GM23248 (cell line): Measurements from ENCODE around the gene RDX. TPM values are rescaled to one million over a fixed set of nuclear protein-coding genes. Genes with fewer than 3 reads are reported as not detected.

Source experiments
- DNase-seq: peaks from one replicate; pipeline ENCODE4 v3.0.0-alpha.2; 2015
- H2AFZ ChIP-seq: fragments of 200-600 bp; sonication (generic); 2 replicates; pipeline ENCODE4 v1.6.1; 2016; ENCODE audit warnings: antibody characterized with exemption
- H3F3A ChIP-seq: fragments of 200-600 bp; sonication (generic); 2 replicates; pipeline ENCODE4 v1.6.1; 2016; ENCODE audit warnings: mild to moderate bottlenecking, antibody characterized with exemption, mixed run types; ENCODE audit not compliant: insufficient read depth
- H3K27ac ChIP-seq: fragments of 200-600 bp; sonication (generic); 2 replicates; pipeline ENCODE4 v1.5.1; 2016; ENCODE audit warnings: mild to moderate bottlenecking
- H3K27me3 ChIP-seq: fragments of 200-600 bp; sonication (generic); replicated peaks from 2 replicates; pipeline ENCODE4 v1.6.1; 2016; ENCODE audit warnings: mild to moderate bottlenecking; ENCODE audit not compliant: insufficient read depth
- H3K36me3 ChIP-seq: fragments of 200-600 bp; sonication (generic); 2 replicates; pipeline ENCODE4 v1.6.1; 2016; ENCODE audit warnings: low read depth, mild to moderate bottlenecking
- H3K4me1 ChIP-seq: fragments of 200-600 bp; sonication (generic); 2 replicates; pipeline ENCODE4 v1.6.1; 2016; ENCODE audit warnings: mild to moderate bottlenecking; ENCODE audit not compliant: insufficient read depth
- H3K4me2 ChIP-seq: fragments of 200-600 bp; sonication (generic); one replicate; pipeline ENCODE4 v1.6.1; 2016; ENCODE audit warnings: mild to moderate bottlenecking; ENCODE audit not compliant: unreplicated experiment
- H3K4me3 ChIP-seq: fragments of 200-600 bp; sonication (generic); 2 replicates; pipeline ENCODE4 v1.5.1; 2016; ENCODE audit warnings: mild to moderate bottlenecking
- H3K79me2 ChIP-seq: fragments of 200-600 bp; sonication (generic); 2 replicates; pipeline ENCODE4 v1.6.1; 2016; ENCODE audit warnings: mild to moderate bottlenecking; ENCODE audit not compliant: insufficient read depth
- H3K9ac ChIP-seq: fragments of 200-600 bp; sonication (generic); 2 replicates; pipeline ENCODE4 v1.6.1; 2016; ENCODE audit warnings: mild to moderate bottlenecking
- H3K9me2 ChIP-seq: fragments of 200-600 bp; sonication (generic); 2 replicates; pipeline ENCODE4 v1.6.1; 2016; ENCODE audit warnings: mixed run types, mild to moderate bottlenecking, moderate library complexity; ENCODE audit not compliant: insufficient read depth
- H3K9me3 ChIP-seq: fragments of 200-600 bp; sonication (generic); one replicate; pipeline ENCODE4 v1.6.1; 2017; ENCODE audit warnings: low read depth
- H4K20me1 ChIP-seq: fragments of 200-600 bp; sonication (generic); 2 replicates; pipeline ENCODE4 v1.6.0; 2016; ENCODE audit not compliant: insufficient read depth
- EZH2 ChIP-seq: fragments of 200-600 bp; sonication (generic); IDR thresholded peaks from 2 replicates; pipeline ENCODE4 v1.6.1; 2018; ENCODE audit warnings: antibody characterized with exemption, mild to moderate bottlenecking; ENCODE audit not compliant: insufficient read depth, poor library complexity, severe bottlenecking
- EZH2phosphoT487 ChIP-seq: fragments of 200-600 bp; sonication (generic); IDR thresholded peaks from 2 replicates; pipeline ENCODE4 v1.6.1; 2018; ENCODE audit warnings: antibody characterized with exemption, moderate library complexity, mild to moderate bottlenecking, low read depth; ENCODE audit not compliant: insufficient read depth
- WGBS, 2 experiments: methylation state at CpG; one replicate each; pipeline ENCODE4 v1.1.6; 2015 to 2017; ENCODE audit warnings: low lambda C conversion rate in 2 of 2, low coverage in 1 of 2; ENCODE audit errors: missing lambda C conversion rate in 2 of 2; 5-methylcytosine and 5-hydroxymethylcytosine counted together
- in situ Hi-C: fragments of 300-500 bp; cut with MboI; formaldehyde crosslinking; loops from 2 replicates; pipeline ENCODE4 v1.15.0; 2020
- polyA plus RNA-seq: library from polyadenylated mRNA; unstranded; fragments of >200 nt; fragmentation: Nextera tagmentation; extraction: Ambion mirVana; gene quantifications from 2 replicates; pipeline ENCODE4 v1.2.1, GENCODE V29; 2016
- total RNA-seq: library from RNA; depleted of rRNA; stranded (reverse); fragments of >200 nt; shearing (Covaris generic); gene quantifications from 2 replicates; pipeline ENCODE4 v1.2.3, GENCODE V29; 2014

Gene RDX
- total and polyA plus RNA-seq, 2 experiments from 2014 or later = 69.5 to 95.4 TPM

- peaks cover 10% of the 10 kb centered on the region; the same call in 1 of the 2 replicates for H3K36me3 ChIP-seq
- in situ Hi-C loops = no loop called here
- H4K20me1 ChIP-seq = no peaks in the 10 kb centered on the region
- H3K27ac ChIP-seq = no peak overlapping the region
- H3K9ac ChIP-seq = no peak overlapping the region
- H3K27me3 ChIP-seq = no peaks in the 10 kb centered on the region
- 0 out of 2 replicates have a peak, but pooled peaks cover 15% of the 10 kb centered on the region for H3F3A ChIP-seq
- H3K4me1 ChIP-seq = peaks cover 12% of the 10 kb centered on the region
- H3K79me2 ChIP-seq = no peaks in the 10 kb centered on the region
- H3K4me3 ChIP-seq = no peak overlapping the region
- H2AFZ ChIP-seq = no peak overlapping the region
- H3K9me3 ChIP-seq = no peaks in the 10 kb centered on the region
- no peak for DNase-seq
- no peak overlapping the region for H3K4me2 ChIP-seq
- no peaks in the 10 kb centered on the region for H3K9me2 ChIP-seq
- TF ChIP-seq EZH2phosphoT487 = no peak
- TF ChIP-seq EZH2 = no peak
- WGBS, 2 experiments = 86 to 90% methylated on average over 9 of the region's 9 CpGs
Measured at GRCh38 chr11:110158317-110159200, 137.9 kb downstream of the RDX start.

- Histone ChIP-seq H3K4me1 (peaks cover 17% of the 10 kb centered on the region), H3K9me2 (no peaks in the 10 kb centered on the region), H3K27me3 (no peaks in the 10 kb centered on the region), H3K79me2 (peaks cover 1% of the 10 kb centered on the region; the same call in 1 of the 2 replicates), H3K36me3 (no peaks in the 10 kb centered on the region), H4K20me1 (no peaks in the 10 kb centered on the region), H3K9me3 (no peaks in the 10 kb centered on the region), H3K4me3 (no peak overlapping the region), H3K9ac (no peak overlapping the region), H3K4me2 (no peak overlapping the region), H3K27ac (no peak overlapping the region), H3F3A (0 out of 2 replicates have a peak, but pooled peaks cover 15% of the 10 kb centered on the region), H2AFZ (no peak overlapping the region)
- WGBS, 2 experiments = 94 to 97% methylated on average over 4 of the region's 4 CpGs
- no peak for DNase-seq
- in situ Hi-C loops = no loop called here
- TF ChIP-seq EZH2phosphoT487 = no peak
- TF ChIP-seq EZH2 = no peak
Measured at GRCh38 chr11:110156503-110156902, 139.9 kb downstream of the RDX start.

- no peak overlapping the region for H2AFZ ChIP-seq
- no peaks in the 10 kb centered on the region for H3K9me2 ChIP-seq
- no peak overlapping the region for H3K4me2 ChIP-seq
- H4K20me1 ChIP-seq = no peaks in the 10 kb centered on the region
- H3K27me3 ChIP-seq = no peaks in the 10 kb centered on the region
- H3F3A ChIP-seq = peaks cover 12% of the 10 kb centered on the region; the same call in 1 of the 2 replicates
- H3K4me1 ChIP-seq = peaks cover 16% of the 10 kb centered on the region
- H3K27ac ChIP-seq = no peak overlapping the region
- H3K9me3 ChIP-seq = no peaks in the 10 kb centered on the region
- H3K9ac ChIP-seq = no peak overlapping the region
- H3K4me3 ChIP-seq = no peak overlapping the region
- TF ChIP-seq EZH2phosphoT487 = no peak
- no peak for TF ChIP-seq EZH2
- peaks cover 11% of the 10 kb centered on the region for H3K79me2 ChIP-seq
- DNase-seq = no peak
- in situ Hi-C loops = no loop called here
- no peaks in the 10 kb centered on the region for H3K36me3 ChIP-seq
Measured at GRCh38 chr11:110153474-110153873, 142.9 kb downstream of the RDX start.

- in situ Hi-C loops = no loop called here
- Histone ChIP-seq H3K9me2 (no peaks in the 10 kb centered on the region), H3K9me3 (no peaks in the 10 kb centered on the region), H3F3A (peaks cover 21% of the 10 kb centered on the region; the same call in 1 of the 2 replicates), H3K27me3 (no peaks in the 10 kb centered on the region), H3K79me2 (peaks cover 11% of the 10 kb centered on the region), H3K36me3 (no peaks in the 10 kb centered on the region), H2AFZ (no peak overlapping the region), H3K27ac (no peak overlapping the region), H4K20me1 (no peaks in the 10 kb centered on the region), H3K4me2 (no peak overlapping the region), H3K4me3 (no peak overlapping the region), H3K9ac (no peak overlapping the region), H3K4me1 (peaks cover 28% of the 10 kb centered on the region)
- TF ChIP-seq EZH2phosphoT487 = no peak
- no peak for TF ChIP-seq EZH2
- WGBS, 2 experiments = 96 to 97% methylated on average over 1 of the region's 1 CpG
- DNase-seq = no peak
Measured at GRCh38 chr11:110152199-110152598, 144.2 kb downstream of the RDX start.
